ENCODE data around the gene ANKRD40CL.

DNA sequence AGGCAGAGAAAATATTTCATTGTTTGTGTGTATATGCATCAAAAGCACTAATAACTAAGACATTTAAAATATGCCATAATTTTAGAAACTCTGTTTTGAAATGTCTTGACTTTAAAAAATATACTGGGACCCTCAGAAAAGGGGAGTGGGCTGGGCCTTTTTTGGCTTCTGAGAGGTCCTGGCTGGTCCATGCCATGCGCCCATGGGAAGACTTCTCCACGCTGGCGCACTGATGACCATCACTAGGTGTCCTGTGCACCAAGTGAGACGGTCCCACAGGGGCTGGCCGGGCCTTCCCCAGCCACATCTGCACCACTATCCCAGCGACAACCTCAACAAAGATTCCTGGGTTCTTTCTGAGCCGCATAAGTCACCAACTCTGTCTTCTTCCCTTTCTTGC is 41.1 kb upstream of the ANKRD40CL start:
- TF ChIP-seq, protein P1, sequence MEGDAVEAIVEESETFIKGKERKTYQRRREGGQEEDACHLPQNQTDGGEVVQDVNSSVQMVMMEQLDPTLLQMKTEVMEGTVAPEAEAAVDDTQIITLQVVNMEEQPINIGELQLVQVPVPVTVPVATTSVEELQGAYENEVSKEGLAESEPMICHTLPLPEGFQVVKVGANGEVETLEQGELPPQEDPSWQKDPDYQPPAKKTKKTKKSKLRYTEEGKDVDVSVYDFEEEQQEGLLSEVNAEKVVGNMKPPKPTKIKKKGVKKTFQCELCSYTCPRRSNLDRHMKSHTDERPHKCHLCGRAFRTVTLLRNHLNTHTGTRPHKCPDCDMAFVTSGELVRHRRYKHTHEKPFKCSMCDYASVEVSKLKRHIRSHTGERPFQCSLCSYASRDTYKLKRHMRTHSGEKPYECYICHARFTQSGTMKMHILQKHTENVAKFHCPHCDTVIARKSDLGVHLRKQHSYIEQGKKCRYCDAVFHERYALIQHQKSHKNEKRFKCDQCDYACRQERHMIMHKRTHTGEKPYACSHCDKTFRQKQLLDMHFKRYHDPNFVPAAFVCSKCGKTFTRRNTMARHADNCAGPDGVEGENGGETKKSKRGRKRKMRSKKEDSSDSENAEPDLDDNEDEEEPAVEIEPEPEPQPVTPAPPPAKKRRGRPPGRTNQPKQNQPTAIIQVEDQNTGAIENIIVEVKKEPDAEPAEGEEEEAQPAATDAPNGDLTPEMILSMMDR (conservative IDR thresholded peaks at IDR 0.05; ENCODE audit: low read length): no peak
- TF ChIP-seq EZH2phosphoT487 (IDR thresholded peaks at IDR 0.05; ENCODE audit: borderline replicate concordance): no peak
